GM19238 (cell line): ENCODE measurements around the gene SRPK2.
"Not testable (repeated sequence)": the region's sequence is repeated elsewhere in the genome, so short reads cannot be mapped to it uniquely, and the experiment has no call there.

Experiments
- DNase-seq: peaks from one replicate; pipeline ENCODE4 v3.0.0; 2011; ENCODE audit warnings: low spot score; ENCODE audit not compliant: insufficient read length

The SRPK2 gene

DNA sequence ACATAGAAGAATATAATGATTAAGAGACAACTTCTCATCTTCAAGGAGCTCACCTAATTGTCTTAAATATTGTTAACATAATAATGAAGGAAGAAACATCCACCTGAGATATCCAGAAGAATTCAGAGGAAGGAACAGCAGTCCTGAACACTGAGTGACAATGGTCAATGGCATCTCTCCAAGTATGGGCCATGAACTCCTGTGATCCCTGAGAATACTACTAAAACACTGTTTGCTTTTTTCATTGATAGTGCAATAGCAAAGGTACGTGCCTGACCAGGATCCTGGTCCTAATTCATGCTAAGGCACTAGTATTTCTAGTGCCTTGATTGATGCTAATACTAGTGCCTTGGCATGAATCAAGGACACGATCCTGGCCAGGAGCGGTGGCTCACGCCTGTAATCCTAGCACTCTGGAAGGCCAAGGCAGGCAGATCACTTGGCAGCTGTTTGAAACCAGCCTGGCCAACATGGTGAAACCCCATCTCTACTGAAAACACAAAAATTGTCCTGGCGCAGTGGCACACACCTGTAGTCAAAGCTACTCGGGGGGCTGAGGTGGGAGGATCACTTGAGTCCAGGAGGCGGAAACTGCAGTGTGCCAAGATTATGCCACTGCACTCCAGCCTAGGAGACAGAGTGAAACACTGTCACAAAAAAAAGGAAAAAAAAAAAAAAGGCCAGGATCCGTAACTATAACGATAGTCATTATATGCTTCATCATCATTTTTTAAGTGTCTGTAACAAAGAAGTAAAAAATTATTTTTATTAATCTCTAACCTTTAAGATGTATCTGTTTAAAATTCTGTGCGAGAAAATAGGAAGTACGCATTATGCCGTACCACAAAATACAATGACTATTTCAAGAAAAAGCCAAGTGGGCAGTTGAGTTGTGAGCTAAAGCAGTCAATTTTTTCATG is 49.1 kb downstream of the SRPK2 start:
- DNase-seq: no peak

GRCh38 chr7:105337529-105337928 is 51.2 kb downstream of the SRPK2 start:
- DNase-seq: no peak

DNA sequence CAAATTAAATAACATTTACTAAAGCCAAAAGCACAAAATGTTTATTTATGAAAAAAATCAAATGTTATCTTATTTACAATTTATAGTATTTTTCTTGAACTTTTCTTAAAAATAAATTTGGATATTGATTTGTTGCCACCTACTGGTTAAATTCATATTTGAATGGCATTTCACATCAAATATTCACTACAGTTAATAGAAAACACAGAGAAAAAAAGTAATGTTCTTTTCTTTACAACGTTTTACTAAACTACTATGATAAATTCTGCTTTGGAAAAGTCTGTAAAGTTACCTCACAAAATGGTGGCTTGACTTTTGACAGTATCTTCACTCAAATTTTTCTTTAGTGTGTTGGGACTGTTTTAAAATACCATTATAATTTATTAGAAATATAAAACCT is 52.7 kb downstream of the SRPK2 start:
- no peak for DNase-seq

- DNase-seq: not testable (repeated sequence)
These were observed 56.1 kb downstream of the SRPK2 start for GRCh38 chr7:105332661-105333060.

DNA sequence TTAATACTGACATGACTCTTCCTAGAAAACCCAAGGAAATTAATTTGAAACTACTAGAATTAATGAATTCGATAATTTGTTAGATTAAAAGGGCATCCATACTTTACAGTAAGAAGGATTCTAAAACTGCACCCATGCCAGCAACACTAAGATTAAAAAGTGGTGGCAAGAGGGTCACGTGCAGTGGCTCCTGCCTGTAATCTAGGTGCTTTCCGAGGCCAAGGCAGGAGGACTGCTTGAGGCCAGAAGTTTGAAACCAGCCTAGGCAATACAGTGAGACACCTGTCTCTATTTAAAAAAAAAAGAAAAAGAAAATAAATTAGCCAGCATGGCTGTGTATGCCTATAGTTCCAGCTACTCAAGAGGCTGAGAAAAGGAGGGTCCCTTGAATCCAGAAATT is 58.2 kb downstream of the SRPK2 start:
- no peak for DNase-seq

GRCh38 chr7:105327201-105327600 is 61.5 kb downstream of the SRPK2 start:
- no peak for DNase-seq

DNA sequence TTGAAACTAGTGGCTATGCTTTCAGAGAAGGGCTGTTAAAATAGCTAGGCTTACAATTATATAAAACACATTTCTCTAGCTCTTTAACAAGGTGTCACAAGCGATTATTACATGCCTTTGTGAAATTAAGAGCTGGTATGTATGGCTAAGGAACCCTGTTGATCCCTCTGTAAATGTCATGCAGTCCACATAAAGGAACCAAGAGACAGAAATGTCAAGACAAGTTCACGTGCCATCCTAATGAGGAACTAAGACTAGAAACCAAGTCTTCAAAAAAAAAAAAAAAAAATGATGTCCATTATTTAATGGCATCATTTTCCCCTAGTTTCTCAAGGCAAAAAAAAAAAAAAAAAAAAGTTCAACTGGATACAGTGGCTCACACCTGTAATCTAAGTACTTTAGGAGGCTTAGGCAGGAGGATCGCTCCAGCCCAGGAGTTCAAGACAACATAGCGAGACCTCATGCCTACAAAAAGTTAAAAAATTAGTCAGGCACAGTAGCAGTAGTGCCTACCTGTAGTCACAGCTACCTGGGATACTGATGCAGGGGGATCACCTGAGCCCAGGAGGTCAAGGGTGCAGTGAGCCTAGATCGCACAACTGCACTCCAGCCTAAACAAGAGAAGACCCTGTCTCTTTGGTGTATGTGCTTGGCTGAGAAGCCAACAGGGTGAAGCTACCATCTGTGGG is 63.4 kb downstream of the SRPK2 start:
- DNase-seq: no peak

DNA sequence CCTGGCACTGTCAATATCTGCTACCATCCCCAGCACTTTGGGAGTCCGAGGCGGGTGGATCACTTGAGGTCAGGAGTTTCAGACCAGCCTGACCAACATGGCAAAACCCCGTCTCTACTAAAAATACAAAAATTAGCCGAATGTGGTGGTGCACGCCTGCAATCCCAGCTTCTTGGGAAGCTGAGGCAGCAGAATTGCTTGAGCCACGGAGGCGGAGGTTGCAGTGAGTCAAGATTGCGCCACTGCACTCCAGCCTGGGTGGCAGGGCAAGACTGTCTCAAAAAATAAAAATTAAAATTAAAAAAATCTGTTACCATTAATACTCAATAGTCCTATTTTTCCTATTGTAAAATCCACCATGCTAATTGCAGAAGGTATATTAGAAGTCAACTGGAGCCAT is 64.1 kb downstream of the SRPK2 start:
- DNase-seq: not testable (repeated sequence)

GRCh38 chr7:105323366-105323765 is 65.4 kb downstream of the SRPK2 start:
- DNase-seq: no peak

- no peak for DNase-seq
These were observed 66.0 kb downstream of the SRPK2 start for GRCh38 chr7:105322655-105323277.

DNA sequence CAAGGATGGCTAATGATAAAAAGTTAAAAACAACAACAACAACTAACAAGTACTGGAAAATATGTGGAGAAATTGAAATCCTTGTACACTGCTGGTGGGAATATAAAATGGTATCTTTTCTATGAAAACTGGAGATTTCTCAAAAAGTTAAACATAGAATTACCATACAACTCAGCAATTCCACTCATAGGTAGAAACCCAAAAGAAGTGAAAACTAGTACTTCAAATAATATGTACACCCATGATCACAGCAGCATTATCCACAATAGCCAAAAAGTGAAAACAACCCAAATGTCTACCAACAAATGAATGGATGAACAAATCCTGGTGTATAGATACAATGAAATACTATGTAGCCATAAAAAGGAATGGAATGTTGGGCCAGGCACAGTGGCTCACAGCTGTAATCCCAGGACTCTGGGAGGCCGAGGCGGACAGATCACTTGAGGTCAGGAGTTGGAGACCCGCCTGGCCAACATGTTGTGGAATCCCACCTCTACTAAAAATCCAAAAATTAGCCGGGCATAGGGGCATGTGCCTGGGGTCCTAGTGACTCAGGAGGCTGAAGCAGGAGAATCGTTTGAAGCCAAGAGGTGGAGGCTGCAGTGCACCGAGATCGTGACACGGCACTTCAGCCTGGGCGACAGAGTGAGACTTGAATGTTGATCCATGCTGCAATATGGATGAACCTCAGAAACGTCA is 66.8 kb downstream of the SRPK2 start:
- DNase-seq: no peak

GRCh38 chr7:105320896-105321295 is 67.8 kb downstream of the SRPK2 start:
- no peak for DNase-seq

- DNase-seq: no peak
These were observed 69.1 kb downstream of the SRPK2 start for GRCh38 chr7:105319578-105319977.

- DNase-seq: no peak
These were observed 72.0 kb downstream of the SRPK2 start for GRCh38 chr7:105316578-105317344.

DNA sequence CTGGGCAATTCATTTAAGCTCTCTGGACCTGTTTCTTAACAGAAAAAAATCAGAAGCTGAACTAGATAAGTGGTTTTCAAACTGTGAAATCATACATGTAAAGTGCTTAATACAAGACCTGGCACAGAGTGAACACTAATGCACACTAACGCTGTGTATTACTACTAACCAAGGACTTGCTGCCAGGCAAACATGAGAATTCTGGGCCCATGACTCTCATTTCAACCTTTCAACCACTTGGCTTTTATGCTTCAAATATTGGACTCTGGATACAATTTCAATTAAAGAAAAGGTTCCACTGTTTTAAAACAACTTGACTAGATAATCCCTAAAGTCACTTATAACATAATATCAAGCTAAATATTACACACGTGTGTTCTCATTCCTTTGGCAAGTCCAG is 73.4 kb downstream of the SRPK2 start:
- DNase-seq: no peak

- no peak for DNase-seq
These were observed 79.2 kb downstream of the SRPK2 start for GRCh38 chr7:105309235-105310169.

DNA sequence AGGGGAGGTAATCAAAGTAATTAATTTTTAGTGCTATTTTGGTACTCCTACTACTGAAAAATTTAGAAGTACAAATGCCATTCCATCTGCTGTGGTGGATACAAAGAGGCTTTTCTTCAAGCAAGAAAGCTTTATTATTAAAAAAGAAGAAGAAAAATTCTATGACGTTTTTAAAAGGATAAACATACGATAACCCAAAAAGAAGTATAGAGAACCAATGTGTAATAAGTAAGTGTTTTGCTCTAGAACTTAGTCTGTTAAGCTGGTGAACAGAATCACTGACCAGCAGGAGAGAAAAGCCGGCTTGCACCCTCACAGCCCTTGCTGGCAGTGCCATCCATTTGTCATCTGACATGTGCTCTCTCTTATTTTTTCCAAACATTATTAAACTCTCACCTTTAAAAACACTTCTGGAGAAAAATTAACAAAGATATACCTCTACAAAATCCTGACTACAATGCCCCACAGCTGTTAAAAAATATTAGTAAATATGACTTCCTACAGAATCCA is 81.5 kb downstream of the SRPK2 start:
- DNase-seq: no peak

- no peak for DNase-seq
These were observed 82.4 kb downstream of the SRPK2 start for GRCh38 chr7:105306298-105306748.

DNA sequence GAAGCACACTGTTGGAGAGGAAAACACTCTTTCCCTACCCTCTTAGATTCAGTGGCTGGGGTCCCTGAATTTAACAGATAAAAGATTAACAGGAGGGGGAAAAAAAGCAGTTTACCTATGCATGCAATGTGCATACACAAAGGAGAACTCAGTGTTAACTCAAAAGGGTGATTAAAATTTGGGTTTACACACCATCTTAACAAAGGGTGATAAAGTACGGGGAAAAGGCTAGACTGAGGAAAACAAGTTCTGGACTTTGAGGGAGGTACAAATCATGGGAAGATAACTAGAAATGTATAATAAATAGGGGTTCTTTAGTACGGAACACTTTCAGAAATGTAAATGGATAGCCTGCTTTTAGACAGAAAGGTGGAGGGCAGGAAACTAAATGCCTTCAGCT is 83.1 kb downstream of the SRPK2 start:
- DNase-seq: no peak
